Measurements from ENCODE around the gene SCAMP4. TPM values are rescaled to one million over a fixed set of nuclear protein-coding genes. Genes with fewer than 3 reads are reported as not detected.

SCAMP4 gene
- polyA plus RNA-seq, 1 experiment = 6.7 TPM

GRCh38 chr19:1968279-1969175, 63.3 kb downstream of the SCAMP4 start:
- H3K9me3 ChIP-seq (ENCODE audit: control insufficient read depth, insufficient read depth, low read length) = no peaks in the 10 kb centered on the region; the same call in 1 of the 2 replicates
- H3K4me3 ChIP-seq (ENCODE audit: low read depth, low read length) = no peak overlapping the region
- DNase-seq (ENCODE audit: low read depth, low spot score) = no peak
- H3K27ac ChIP-seq (ENCODE audit: low read depth, low read length) = no peak overlapping the region
- ChIA-PET POLR2A (interaction anchor here (0.6 to 0.9 kb wide), 2 partner anchors 10 to 20 kb away, joined by 3 to 9 read pairs; no protein-coding TSS in a partner anchor), CTCF (no interaction called here)
- TF ChIP-seq, protein P1, sequence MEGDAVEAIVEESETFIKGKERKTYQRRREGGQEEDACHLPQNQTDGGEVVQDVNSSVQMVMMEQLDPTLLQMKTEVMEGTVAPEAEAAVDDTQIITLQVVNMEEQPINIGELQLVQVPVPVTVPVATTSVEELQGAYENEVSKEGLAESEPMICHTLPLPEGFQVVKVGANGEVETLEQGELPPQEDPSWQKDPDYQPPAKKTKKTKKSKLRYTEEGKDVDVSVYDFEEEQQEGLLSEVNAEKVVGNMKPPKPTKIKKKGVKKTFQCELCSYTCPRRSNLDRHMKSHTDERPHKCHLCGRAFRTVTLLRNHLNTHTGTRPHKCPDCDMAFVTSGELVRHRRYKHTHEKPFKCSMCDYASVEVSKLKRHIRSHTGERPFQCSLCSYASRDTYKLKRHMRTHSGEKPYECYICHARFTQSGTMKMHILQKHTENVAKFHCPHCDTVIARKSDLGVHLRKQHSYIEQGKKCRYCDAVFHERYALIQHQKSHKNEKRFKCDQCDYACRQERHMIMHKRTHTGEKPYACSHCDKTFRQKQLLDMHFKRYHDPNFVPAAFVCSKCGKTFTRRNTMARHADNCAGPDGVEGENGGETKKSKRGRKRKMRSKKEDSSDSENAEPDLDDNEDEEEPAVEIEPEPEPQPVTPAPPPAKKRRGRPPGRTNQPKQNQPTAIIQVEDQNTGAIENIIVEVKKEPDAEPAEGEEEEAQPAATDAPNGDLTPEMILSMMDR (IDR thresholded peaks at IDR 0.05; ENCODE audit: low read depth, low read length) = no peak
- no peaks in the 10 kb centered on the region for H3K27me3 ChIP-seq (ENCODE audit: control insufficient read depth, insufficient read depth, low read length)

- Histone ChIP-seq H3K4me3 (ENCODE audit: low read depth, low read length) (no peak overlapping the region), H3K27ac (ENCODE audit: low read depth, low read length) (no peak overlapping the region), H3K9me3 (ENCODE audit: control insufficient read depth, insufficient read depth, low read length) (no peaks in the 10 kb centered on the region; the same call in 1 of the 2 replicates), H3K27me3 (ENCODE audit: control insufficient read depth, insufficient read depth, low read length) (no peaks in the 10 kb centered on the region)
- CTCF ChIA-PET = no interaction called here
- no peak for DNase-seq (ENCODE audit: low read depth, low spot score)
- TF ChIP-seq, protein P1 (IDR thresholded peaks at IDR 0.05; ENCODE audit: low read depth, low read length) = no peak
- POLR2A ChIA-PET = interaction anchor here (0.6 to 0.9 kb wide), 2 partner anchors 11 to 21 kb away, joined by 3 to 9 read pairs; no protein-coding TSS in a partner anchor
These were observed 64.2 kb downstream of the SCAMP4 start for GRCh38 chr19:1969176-1970002.

GRCh38 chr19:1970003-1970805, 65.0 kb downstream of the SCAMP4 start:
- DNase-seq (ENCODE audit: low read depth, low spot score) = no peak
- H3K9me3 ChIP-seq (ENCODE audit: control insufficient read depth, insufficient read depth, low read length) = no peaks in the 10 kb centered on the region; the same call in 1 of the 2 replicates
- H3K27me3 ChIP-seq (ENCODE audit: control insufficient read depth, insufficient read depth, low read length) = no peaks in the 10 kb centered on the region
- ChIA-PET CTCF (no interaction called here), POLR2A (no interaction called here)
- H3K27ac ChIP-seq (ENCODE audit: low read depth, low read length) = no peak overlapping the region
- H3K4me3 ChIP-seq (ENCODE audit: low read depth, low read length) = no peak overlapping the region
- TF ChIP-seq, protein P1 (IDR thresholded peaks at IDR 0.05; ENCODE audit: low read depth, low read length) = no peak

DNA sequence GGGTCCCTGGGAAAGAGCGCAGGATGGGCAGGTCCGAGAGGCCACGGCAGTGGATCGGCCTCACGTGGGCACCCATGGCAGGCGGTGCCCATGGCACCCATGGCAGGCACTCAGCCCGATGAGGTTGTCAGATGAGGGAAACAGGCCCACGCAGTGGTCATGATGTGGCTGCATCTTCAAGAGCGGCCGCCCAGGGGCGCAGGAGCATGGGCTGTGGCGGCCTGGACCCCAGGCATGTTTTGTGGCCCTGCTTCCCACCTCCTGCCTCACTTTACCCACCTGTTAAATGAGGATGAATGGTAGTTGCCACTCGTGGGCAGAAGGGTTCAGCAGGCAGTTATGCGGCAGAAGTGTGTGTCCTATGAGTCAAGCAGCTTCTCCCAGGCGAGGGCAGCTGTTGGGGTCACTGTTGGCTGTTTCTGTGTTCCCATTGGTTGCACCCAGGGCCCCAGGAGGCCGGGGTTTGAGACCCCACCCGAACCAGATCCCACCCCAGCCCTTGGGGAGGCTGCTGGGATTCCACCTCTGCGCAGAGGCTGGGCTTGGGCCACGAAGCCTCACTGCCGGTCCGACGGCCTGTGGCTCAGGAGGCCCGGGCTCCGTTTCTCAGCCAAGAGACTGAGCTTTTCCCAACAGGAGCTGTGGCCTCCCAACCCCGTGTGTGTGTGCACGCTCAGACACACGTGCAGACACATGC, 65.8 kb downstream of the SCAMP4 start:
- no peak for DNase-seq (ENCODE audit: low read depth, low spot score)
- POLR2A ChIA-PET = no interaction called here
- CTCF ChIA-PET = interaction anchor here (0.5 kb wide), 1 partner anchor 28 kb away, joined by 5 read pairs; no protein-coding TSS in a partner anchor
- Histone ChIP-seq H3K27me3 (ENCODE audit: control insufficient read depth, insufficient read depth, low read length) (no peaks in the 10 kb centered on the region), H3K4me3 (ENCODE audit: low read depth, low read length) (no peak overlapping the region), H3K27ac (ENCODE audit: low read depth, low read length) (no peak overlapping the region), H3K9me3 (ENCODE audit: control insufficient read depth, insufficient read depth, low read length) (no peaks in the 10 kb centered on the region; the same call in 1 of the 2 replicates)
- TF ChIP-seq, protein P1 (IDR thresholded peaks at IDR 0.05; ENCODE audit: low read depth, low read length) = no peak
